Stomach (tissue), 9 donors: Measurements from ENCODE around the gene CYP27C1. TPM values are rescaled to one million over a fixed set of nuclear protein-coding genes. Genes with fewer than 3 reads are reported as not detected.
"Not testable (repeated sequence)": the region's sequence is repeated elsewhere in the genome, so short reads cannot be mapped to it uniquely, and the experiment has no call there.

Experiments
- DNase-seq, 2 donors: peaks; one replicate each; pipeline versions ENCODE4 v3.0.0 to v3.0.0-alpha.2; 2013 to 2019
- H3K27ac ChIP-seq, 5 donors: fragments of 200-600 bp in 4 of 5; sonication (generic) in 4 of 5; one replicate each; pipeline ENCODE4 v1.5.1; 2013 to 2019; ENCODE audit warnings: mild to moderate bottlenecking in 1 of 5, moderate library complexity in 1 of 5
- H3K27me3 ChIP-seq, 3 donors: fragments of 200-600 bp; sonication (generic); one replicate each; pipeline ENCODE4 v1.5.1; 2017 to 2019; ENCODE audit warnings: mixed run types in 1 of 3
- H3K36me3 ChIP-seq, 4 donors: fragments of 200-600 bp; sonication (generic); 1 replicate in 3 of 4; 2 replicates in 1 of 4; pipeline ENCODE4 v1.5.1; 2016 to 2019
- H3K4me1 ChIP-seq, 4 donors: fragments of 200-600 bp; sonication (generic); one replicate each; pipeline ENCODE4 v1.5.1; 2016 to 2019
- H3K4me3 ChIP-seq, 4 donors: fragments of 200-600 bp; sonication (generic) in 3 of 4; one replicate each; pipeline ENCODE4 v1.5.1; 2016 to 2019; ENCODE audit warnings: mild to moderate bottlenecking in 1 of 4
- H3K9me3 ChIP-seq, 4 donors: fragments of 200-600 bp; sonication (generic); one replicate each; pipeline ENCODE4 v1.5.1; 2016 to 2019
- CTCF ChIP-seq, 7 experiments: fragments of 450-650 bp in 4 of 7; fragments of 200-600 bp in 3 of 7; sonication (generic) in 3 of 7; IDR thresholded peaks; one replicate each; pipeline ENCODE4 v1.5.1; 2016 to 2019; ENCODE audit warnings: antibody characterized with exemption in 7 of 7, control low read depth in 2 of 7, mild to moderate bottlenecking in 1 of 7
- EP300 ChIP-seq: sonication (generic); formaldehyde crosslinking; IDR thresholded peaks from one replicate; pipeline ENCODE4 v1.6.1; 2017; ENCODE audit warnings: antibody characterized with exemption
- POLR2A ChIP-seq, 4 donors: fragments of 450-650 bp; IDR thresholded peaks; one replicate each; pipeline ENCODE4 v1.6.1; 2016; ENCODE audit warnings: antibody characterized with exemption in 4 of 4, control low read depth in 2 of 4, mild to moderate bottlenecking in 1 of 4, moderate library complexity in 1 of 4
- POLR2AphosphoS5 ChIP-seq, 3 donors: sonication (generic); formaldehyde crosslinking; IDR thresholded peaks; one replicate each; pipeline ENCODE4 v1.6.1; 2016; ENCODE audit warnings: antibody characterized with exemption in 3 of 3
- WGBS, 5 donors: extraction: QIAGEN DNeasy Blood & Tissue Kit in 3 of 5; methylation state at CpG; one replicate each; pipeline versions ENCODE4 v1.1.5 to v1.1.7; 2013 to 2018; 5-methylcytosine and 5-hydroxymethylcytosine counted together
- intact Hi-C: fragments of 100-400 bp; cut with DNase I; formaldehyde crosslinking; loops from one replicate; pipeline ENCODE4 v1.15.1; 2023; ENCODE audit warnings: low total_unique reads
- polyA plus RNA-seq, 3 donors: library from polyadenylated mRNA; stranded (reverse); fragments of 200-250 nt; gene quantifications; one replicate each; pipeline ENCODE4 v1.2.3, GENCODE V29; 2013
- total RNA-seq, 5 donors: library from RNA; depleted of rRNA; stranded (reverse); fragments of >200 nt; gene quantifications; one replicate each; pipeline versions ENCODE4 v1.1.0 to v1.2.3, GENCODE V29; 2014 to 2016
- donor health status: healthy with polysubstance abuse.
- donor health status: Bipolar disorder and iron deficiency.
- donor health status: healthy.

CYP27C1 gene
- total and polyA plus RNA-seq, 8 donors, result 0.25 to 3.5 (median 0.40) TPM; not detected in 4

GRCh38 chr2:127229555-127229954 is 9.5 kb upstream of the CYP27C1 start:
- Histone ChIP-seq H3K27ac (no peak overlapping the region), H3K9me3 (peaks cover 0 to 7% (median 5%) of the 10 kb centered on the region in 4 donors), H3K27me3 (peaks cover 0 to 5% (median 0%) of the 10 kb centered on the region in 3 donors), H3K4me3 (no peak overlapping the region), H3K4me1 (peaks cover 7 to 22% (median 10%) of the 10 kb centered on the region in 4 donors), H3K36me3 (no peaks in the 10 kb centered on the region)
- intact Hi-C loops, result no loop called here
- WGBS, 5 donors, result 91 to 98% (median 97%) methylated on average over 4 of the region's 4 CpGs
- no peak for DNase-seq
- TF ChIP-seq POLR2AphosphoS5 (IDR thresholded peaks at IDR 0.05), result no peak
- no peak for TF ChIP-seq EP300
- TF ChIP-seq CTCF (IDR thresholded peaks at IDR 0.05), result no peak
- no peak for TF ChIP-seq POLR2A (IDR thresholded peaks at IDR 0.05)

GRCh38 chr2:127228102-127228501 is 8.0 kb upstream of the CYP27C1 start:
- no peak overlapping the region for H3K4me3 ChIP-seq
- WGBS, 5 donors, result 57 to 71% (median 69%) methylated on average over 5 of the region's 5 CpGs
- DNase-seq, result peak in 1 of 2 donors; percentile 34
- H3K27ac ChIP-seq, result no peak overlapping the region
- TF ChIP-seq EP300 (no peak), POLR2A (IDR thresholded peaks at IDR 0.05) (no peak), CTCF (IDR thresholded peaks at IDR 0.05) (no peak), POLR2AphosphoS5 (IDR thresholded peaks at IDR 0.05) (no peak)
- H3K9me3 ChIP-seq, result peaks cover 0 to 7% (median 5%) of the 10 kb centered on the region in 4 donors
- intact Hi-C loops, result no loop called here
- H3K27me3 ChIP-seq, result peaks cover 0 to 15% (median 0%) of the 10 kb centered on the region in 3 donors
- no peaks in the 10 kb centered on the region for H3K36me3 ChIP-seq
- peaks cover 7 to 22% (median 10%) of the 10 kb centered on the region in 4 donors for H3K4me1 ChIP-seq

- H3K9me3 ChIP-seq, H3K36me3 ChIP-seq, intact Hi-C loops, DNase-seq, H3K4me3 ChIP-seq: not testable (repeated sequence)
- WGBS, 5 donors, result 94 to 97% (median 96%) methylated on average over 5 of the region's 5 CpGs
- Histone ChIP-seq H3K4me1 (peaks cover 7 to 22% (median 10%) of the 10 kb centered on the region in 4 donors), H3K27ac (peak overlapping the region in 2 of 5 donors; percentile 48 to 54), H3K27me3 (peaks cover 0 to 23% (median 0%) of the 10 kb centered on the region in 3 donors)
Observed at GRCh38 chr2:127227264-127227660, 7.2 kb upstream of the CYP27C1 start.

GRCh38 chr2:127226520-127227263 is 6.6 kb upstream of the CYP27C1 start:
- peaks cover 7 to 22% (median 10%) of the 10 kb centered on the region in 4 donors for H3K4me1 ChIP-seq
- H3K27ac ChIP-seq, result peak overlapping the region in 2 of 5 donors; percentile 48 to 54
- no peaks in the 10 kb centered on the region for H3K36me3 ChIP-seq
- peaks cover 0 to 7% (median 5%) of the 10 kb centered on the region in 4 donors for H3K9me3 ChIP-seq
- H3K4me3 ChIP-seq, result peak overlapping the region in 1 of 4 donors; percentile 4
- DNase-seq, result peak; percentile 72 to 89
- WGBS, 5 donors, result 9 to 24% (median 13%) methylated on average over 10 of the region's 10 CpGs
- peaks cover 0 to 29% (median 0%) of the 10 kb centered on the region in 3 donors for H3K27me3 ChIP-seq
- intact Hi-C loops, result no loop called here
- TF ChIP-seq EP300 (no peak), POLR2A (IDR thresholded peaks at IDR 0.05) (no peak), POLR2AphosphoS5 (IDR thresholded peaks at IDR 0.05) (peak in 2 of 3 donors; percentile 53 to 84), CTCF (IDR thresholded peaks at IDR 0.05) (no peak)

- H3K36me3 ChIP-seq, result no peaks in the 10 kb centered on the region
- peaks cover 0 to 7% (median 5%) of the 10 kb centered on the region in 4 donors for H3K9me3 ChIP-seq
- 40 to 57% (median 51%) methylated on average over 9 of the region's 9 CpGs for WGBS, 5 donors
- DNase-seq, result no peak
- intact Hi-C loops, result no loop called here
- H3K27ac ChIP-seq, result no peak overlapping the region
- TF ChIP-seq POLR2A (IDR thresholded peaks at IDR 0.05), result no peak
- TF ChIP-seq CTCF (IDR thresholded peaks at IDR 0.05), result no peak
- TF ChIP-seq EP300, result no peak
- no peak for TF ChIP-seq POLR2AphosphoS5 (IDR thresholded peaks at IDR 0.05)
- H3K4me1 ChIP-seq, result peaks cover 7 to 22% (median 10%) of the 10 kb centered on the region in 4 donors
- H3K27me3 ChIP-seq, result peaks cover 0 to 34% (median 0%) of the 10 kb centered on the region in 3 donors
- no peak overlapping the region for H3K4me3 ChIP-seq
Observed at GRCh38 chr2:127226132-127226519, 6.0 kb upstream of the CYP27C1 start.
